Glutamatergic neuron (in vitro differentiated cells): Measurements from ENCODE around the gene NTM. TPM values are rescaled to one million over a fixed set of nuclear protein-coding genes. Genes with fewer than 3 reads are reported as not detected.

Experiments used
- DNase-seq: peaks from one replicate; pipeline ENCODE4 v3.0.0; 2022
- H3K27ac Mint-ChIP-seq: one replicate; pipeline ENCODE4 v1.8.0; 2020; ENCODE audit warnings: mild to moderate bottlenecking, mixed read lengths, inconsistent platforms; ENCODE audit not compliant: unreplicated experiment
- H3K27me3 Mint-ChIP-seq: one replicate; pipeline ENCODE4 v1.8.0; 2020; ENCODE audit warnings: mild to moderate bottlenecking, moderate library complexity, mixed read lengths, inconsistent platforms; ENCODE audit not compliant: unreplicated experiment
- H3K36me3 Mint-ChIP-seq: one replicate; pipeline ENCODE4 v1.8.0; 2020; ENCODE audit warnings: mild to moderate bottlenecking, mixed read lengths, inconsistent platforms; ENCODE audit not compliant: unreplicated experiment
- H3K4me1 Mint-ChIP-seq: one replicate; pipeline ENCODE4 v1.8.0; 2020; ENCODE audit warnings: mild to moderate bottlenecking, low read depth, mixed read lengths, inconsistent platforms; ENCODE audit not compliant: unreplicated experiment
- H3K4me3 Mint-ChIP-seq: one replicate; pipeline ENCODE4 v1.8.0; 2020; ENCODE audit warnings: mild to moderate bottlenecking, mixed read lengths, inconsistent platforms; ENCODE audit not compliant: unreplicated experiment
- H3K9me3 Mint-ChIP-seq: one replicate; pipeline ENCODE4 v1.8.0; 2020; ENCODE audit warnings: mild to moderate bottlenecking, moderate library complexity, mixed read lengths, inconsistent platforms; ENCODE audit not compliant: unreplicated experiment
- total RNA-seq: library from RNA; stranded (reverse); fragmentation: NEBNext Ultra II Directional; extraction: Animal tissue kit (Norgen Biotek cat#: 25700); gene quantifications from one replicate; pipeline ENCODE4 v1.2.1, GENCODE V29; 2021; ENCODE audit not compliant: unreplicated experiment
- TF ChIP-seq, protein P1 (sequence below): fragments of 200-600 bp; sonication (generic); IDR thresholded peaks from one replicate; pipeline ENCODE4 v1.5.0; 2021; ENCODE audit not compliant: partially characterized antibody, unreplicated experiment

Gene NTM
- total RNA-seq, 1 donor from 2014 or later, result 1.2 TPM

DNA sequence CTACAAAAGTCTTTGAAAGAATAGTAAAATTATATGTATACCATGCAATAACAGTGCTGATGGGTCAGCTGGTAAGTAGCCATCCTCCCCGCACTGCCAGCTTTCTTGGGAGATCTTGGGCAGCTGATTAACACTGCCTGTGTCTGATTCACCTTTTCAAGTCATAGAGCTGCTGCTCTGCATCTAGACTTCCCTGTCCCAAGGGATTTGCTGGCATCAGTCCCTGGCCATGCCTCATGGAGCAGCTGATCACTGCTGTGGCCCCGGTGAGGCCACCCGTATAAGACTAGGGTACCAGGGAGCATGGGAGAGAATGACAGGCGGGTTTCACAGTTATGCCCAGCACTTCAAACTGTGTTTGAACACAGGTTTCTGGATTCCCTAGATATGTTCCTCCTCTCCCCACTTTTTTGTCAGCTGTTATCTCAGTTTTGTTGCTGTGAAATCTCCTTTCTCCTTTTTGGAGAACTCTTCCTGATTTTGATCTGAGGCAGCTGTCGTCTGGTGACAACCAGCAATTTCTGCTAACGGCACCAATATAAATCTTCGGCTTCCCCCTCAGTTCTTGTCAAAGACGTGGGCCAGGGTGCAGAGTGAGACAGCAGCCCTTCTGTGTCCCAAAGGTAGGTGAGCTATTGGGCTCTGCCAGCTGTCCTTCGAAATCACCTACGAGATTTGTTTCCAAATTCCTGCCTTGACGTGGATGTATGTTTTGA is 438.9 kb downstream of the NTM start:
- Mint-ChIP-seq H3K27ac (no peak overlapping the region), H3K9me3 (no peaks in the 10 kb centered on the region), H3K4me1 (no peaks in the 10 kb centered on the region), H3K36me3 (no peaks in the 10 kb centered on the region), H3K27me3 (no peaks in the 10 kb centered on the region), H3K4me3 (no peak overlapping the region)
- TF ChIP-seq, protein P1, sequence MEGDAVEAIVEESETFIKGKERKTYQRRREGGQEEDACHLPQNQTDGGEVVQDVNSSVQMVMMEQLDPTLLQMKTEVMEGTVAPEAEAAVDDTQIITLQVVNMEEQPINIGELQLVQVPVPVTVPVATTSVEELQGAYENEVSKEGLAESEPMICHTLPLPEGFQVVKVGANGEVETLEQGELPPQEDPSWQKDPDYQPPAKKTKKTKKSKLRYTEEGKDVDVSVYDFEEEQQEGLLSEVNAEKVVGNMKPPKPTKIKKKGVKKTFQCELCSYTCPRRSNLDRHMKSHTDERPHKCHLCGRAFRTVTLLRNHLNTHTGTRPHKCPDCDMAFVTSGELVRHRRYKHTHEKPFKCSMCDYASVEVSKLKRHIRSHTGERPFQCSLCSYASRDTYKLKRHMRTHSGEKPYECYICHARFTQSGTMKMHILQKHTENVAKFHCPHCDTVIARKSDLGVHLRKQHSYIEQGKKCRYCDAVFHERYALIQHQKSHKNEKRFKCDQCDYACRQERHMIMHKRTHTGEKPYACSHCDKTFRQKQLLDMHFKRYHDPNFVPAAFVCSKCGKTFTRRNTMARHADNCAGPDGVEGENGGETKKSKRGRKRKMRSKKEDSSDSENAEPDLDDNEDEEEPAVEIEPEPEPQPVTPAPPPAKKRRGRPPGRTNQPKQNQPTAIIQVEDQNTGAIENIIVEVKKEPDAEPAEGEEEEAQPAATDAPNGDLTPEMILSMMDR, result no peak
- DNase-seq, result no peak

DNA sequence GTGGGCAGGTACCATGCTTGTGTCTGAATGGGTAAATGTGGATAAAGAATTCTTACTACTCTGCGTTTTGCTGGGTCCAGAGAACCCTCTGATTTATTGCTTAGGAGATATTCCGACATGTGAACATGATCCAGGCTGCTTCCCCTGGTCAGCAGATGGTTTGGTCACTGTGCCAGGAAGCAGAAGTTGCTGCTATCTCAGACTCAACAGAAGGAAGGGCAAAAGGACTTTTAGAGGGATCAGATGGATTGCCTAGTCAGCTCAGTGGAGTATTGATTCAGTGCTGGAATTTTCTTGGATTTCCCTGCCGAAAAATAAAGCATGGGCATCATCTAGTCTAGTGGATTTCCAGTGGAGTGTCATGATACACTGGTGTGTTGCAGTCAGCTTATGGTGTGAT is 440.1 kb downstream of the NTM start:
- Mint-ChIP-seq H3K27ac (no peak overlapping the region), H3K36me3 (no peaks in the 10 kb centered on the region), H3K4me3 (no peak overlapping the region), H3K27me3 (no peaks in the 10 kb centered on the region), H3K9me3 (no peaks in the 10 kb centered on the region), H3K4me1 (no peaks in the 10 kb centered on the region)
- TF ChIP-seq, protein P1, result no peak
- no peak for DNase-seq

DNA sequence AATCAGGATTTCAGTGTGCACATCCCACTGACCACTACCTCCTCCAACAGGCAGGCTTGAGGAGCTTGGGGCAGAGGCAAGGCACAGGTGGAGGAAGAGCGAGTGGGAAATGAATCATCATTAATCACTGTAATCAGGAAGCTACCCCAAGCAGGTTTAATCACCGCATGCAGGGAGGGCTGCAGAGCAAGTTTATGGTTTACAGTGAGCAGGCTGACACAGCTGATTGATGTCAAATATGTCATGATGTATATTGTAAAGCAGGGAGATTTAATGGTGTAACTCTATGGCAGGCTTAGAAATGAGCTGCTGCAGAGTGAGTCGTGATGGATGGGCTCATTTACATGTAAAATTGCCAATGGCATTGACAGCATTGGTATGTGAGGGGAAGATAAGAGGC is 441.0 kb downstream of the NTM start:
- no peak overlapping the region for H3K27ac Mint-ChIP-seq
- TF ChIP-seq, protein P1, result no peak

DNA sequence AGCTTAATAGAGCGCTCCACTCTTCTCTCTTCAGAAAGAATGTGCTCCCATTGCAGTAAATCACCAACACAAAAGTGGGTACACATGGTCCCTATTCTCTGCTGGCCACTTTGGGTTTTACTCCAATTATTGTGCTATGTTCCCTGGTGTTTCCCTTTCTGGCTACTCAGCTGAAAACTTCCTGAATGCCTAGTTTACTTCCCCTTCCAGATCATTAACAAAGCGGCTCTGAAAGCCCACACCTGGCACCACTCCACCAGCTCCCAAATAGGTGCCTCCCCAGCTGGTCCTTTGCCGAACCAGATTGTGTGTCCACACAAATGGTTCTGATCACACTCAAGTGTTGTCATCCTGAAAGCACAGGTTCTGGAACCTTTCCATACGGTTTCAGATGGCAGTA is 443.7 kb downstream of the NTM start:
- H3K36me3 Mint-ChIP-seq, result no peaks in the 10 kb centered on the region
- no peak overlapping the region for H3K27ac Mint-ChIP-seq
- no peak overlapping the region for H3K4me3 Mint-ChIP-seq
- no peaks in the 10 kb centered on the region for H3K27me3 Mint-ChIP-seq
- no peaks in the 10 kb centered on the region for H3K9me3 Mint-ChIP-seq
- no peak for DNase-seq
- no peaks in the 10 kb centered on the region for H3K4me1 Mint-ChIP-seq
- TF ChIP-seq, protein P1, result no peak

More for the DNA sequence above, 441.0 kb downstream of the NTM start:
- Mint-ChIP-seq H3K27me3 (no peaks in the 10 kb centered on the region), H3K36me3 (no peaks in the 10 kb centered on the region), H3K4me3 (no peak overlapping the region), H3K4me1 (no peaks in the 10 kb centered on the region), H3K9me3 (no peaks in the 10 kb centered on the region)
- no peak for DNase-seq

DNA sequence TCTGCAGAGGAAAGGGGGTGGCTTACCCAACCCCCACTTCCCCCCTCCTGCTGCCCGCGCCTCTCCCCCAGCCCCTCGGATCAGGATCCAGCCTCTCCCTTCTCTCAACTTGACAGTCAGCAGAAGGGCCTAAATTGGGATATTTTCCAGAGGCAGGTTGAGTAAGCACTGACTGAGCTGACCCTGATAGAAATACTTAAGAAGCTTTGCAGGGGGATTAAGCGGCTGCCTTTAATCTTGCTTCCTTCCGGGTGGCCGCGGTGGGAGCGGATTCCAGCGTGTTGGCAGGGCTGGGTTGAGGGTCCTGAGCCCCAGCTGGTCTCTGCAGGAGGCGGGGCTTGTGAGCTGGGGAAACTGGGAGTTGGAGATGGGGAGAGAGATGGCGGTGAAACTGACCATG is 445.2 kb downstream of the NTM start:
- no peak for DNase-seq
- no peaks in the 10 kb centered on the region for H3K27me3 Mint-ChIP-seq
- H3K4me3 Mint-ChIP-seq, result no peak overlapping the region
- peaks cover 2% of the 10 kb centered on the region for H3K4me1 Mint-ChIP-seq
- TF ChIP-seq, protein P1, result no peak
- no peak overlapping the region for H3K27ac Mint-ChIP-seq
- H3K9me3 Mint-ChIP-seq, result no peaks in the 10 kb centered on the region
- H3K36me3 Mint-ChIP-seq, result no peaks in the 10 kb centered on the region
